Astrocyte (in vitro differentiated cells and primary cell): ENCODE results near the gene SYNE1. TPM values are rescaled to one million over a fixed set of nuclear protein-coding genes. Genes with fewer than 3 reads are reported as not detected.
A peak's percentile ranks its signal among the peaks of the same experiment; 100 is the strongest.

Experiments
- DNase-seq: peaks from one replicate; pipeline ENCODE4 v3.0.0-alpha.2; 2010; ENCODE audit warnings: low read depth
- FAIRE-seq: peaks from 2 replicates; lab custom pipeline; 2011; peaks lifted over from hg19 to GRCh38; lab: Jason Lieb, UNC
- H2AFZ ChIP-seq: 2 replicates; pipeline ENCODE4 v1.6.0; 2012; ENCODE audit warnings: low read depth, low read length, inconsistent platforms
- H3K27ac ChIP-seq: 2 replicates; pipeline ENCODE4 v1.5.1; 2011; ENCODE audit warnings: low read depth, low read length, inconsistent platforms
- H3K27me3 ChIP-seq: 2 replicates; pipeline ENCODE4 v1.6.0; 2011; ENCODE audit warnings: low read length, inconsistent platforms; ENCODE audit not compliant: insufficient read depth
- H3K36me3 ChIP-seq: 2 replicates; pipeline ENCODE4 v1.5.1; 2011; ENCODE audit warnings: low read length, inconsistent platforms; ENCODE audit not compliant: insufficient read depth
- H3K4me1 ChIP-seq: 2 replicates; pipeline ENCODE4 v1.5.1; 2011; ENCODE audit warnings: low read length, inconsistent platforms; ENCODE audit not compliant: insufficient read depth
- H3K4me2 ChIP-seq: 2 replicates; pipeline ENCODE4 v1.6.0; 2012; ENCODE audit warnings: low read length, inconsistent platforms
- H3K4me3 ChIP-seq: 2 replicates; pipeline ENCODE4 v1.5.1; 2011; ENCODE audit warnings: low read depth, mild to moderate bottlenecking, low read length, inconsistent platforms; ENCODE audit not compliant: insufficient read depth
- H3K79me2 ChIP-seq: 2 replicates; pipeline ENCODE4 v1.6.0; 2012; ENCODE audit warnings: mild to moderate bottlenecking, low read length, inconsistent platforms; ENCODE audit not compliant: insufficient read depth
- H3K9ac ChIP-seq: 2 replicates; pipeline ENCODE4 v1.6.0; 2012; ENCODE audit warnings: mild to moderate bottlenecking, low read length, inconsistent platforms
- H3K9me3 ChIP-seq: 2 replicates; pipeline ENCODE4 v1.5.1; 2012; ENCODE audit warnings: low read depth, mild to moderate bottlenecking, low read length, inconsistent platforms; ENCODE audit not compliant: insufficient read depth
- H4K20me1 ChIP-seq: 2 replicates; pipeline ENCODE4 v1.6.0; 2012; ENCODE audit warnings: low read length, inconsistent platforms; ENCODE audit not compliant: insufficient read depth
- H3K27ac Mint-ChIP-seq: one replicate; pipeline ENCODE4 v1.8.0; 2021; ENCODE audit warnings: mild to moderate bottlenecking, mixed read lengths; ENCODE audit not compliant: unreplicated experiment
- H3K27me3 Mint-ChIP-seq: one replicate; pipeline ENCODE4 v1.8.0; 2021; ENCODE audit warnings: low read depth, mixed read lengths; ENCODE audit not compliant: unreplicated experiment
- H3K36me3 Mint-ChIP-seq: one replicate; pipeline ENCODE4 v1.8.0; 2021; ENCODE audit warnings: low read depth, mixed read lengths; ENCODE audit not compliant: unreplicated experiment
- H3K4me1 Mint-ChIP-seq: one replicate; pipeline ENCODE4 v1.8.0; 2021; ENCODE audit warnings: low read depth, mixed read lengths; ENCODE audit not compliant: unreplicated experiment
- H3K4me3 Mint-ChIP-seq: one replicate; pipeline ENCODE4 v1.8.0; 2021; ENCODE audit warnings: mild to moderate bottlenecking, moderate library complexity, mixed read lengths; ENCODE audit not compliant: unreplicated experiment
- H3K9me3 Mint-ChIP-seq: one replicate; pipeline ENCODE4 v1.8.0; 2021; ENCODE audit warnings: mild to moderate bottlenecking, mixed read lengths; ENCODE audit not compliant: unreplicated experiment
- EZH2 ChIP-seq: IDR thresholded peaks from 2 replicates; pipeline ENCODE4 v1.6.1; 2012; ENCODE audit warnings: mild to moderate bottlenecking, low read length, inconsistent platforms; ENCODE audit not compliant: insufficient read depth
- total RNA-seq: library from RNA; stranded (reverse); gene quantifications from 2 replicates; pipeline ENCODE4 v1.2.1, GENCODE V29; 2021
- TF ChIP-seq, protein P1 (sequence below): IDR thresholded peaks from 2 replicates; pipeline ENCODE4 v1.5.1; 2011; ENCODE audit warnings: low read depth, mild to moderate bottlenecking, inconsistent platforms, low read length, moderate library complexity; ENCODE audit not compliant: insufficient read depth

SYNE1 gene
- total RNA-seq, 1 donor from 2014 or later = 66.5 TPM

DNA sequence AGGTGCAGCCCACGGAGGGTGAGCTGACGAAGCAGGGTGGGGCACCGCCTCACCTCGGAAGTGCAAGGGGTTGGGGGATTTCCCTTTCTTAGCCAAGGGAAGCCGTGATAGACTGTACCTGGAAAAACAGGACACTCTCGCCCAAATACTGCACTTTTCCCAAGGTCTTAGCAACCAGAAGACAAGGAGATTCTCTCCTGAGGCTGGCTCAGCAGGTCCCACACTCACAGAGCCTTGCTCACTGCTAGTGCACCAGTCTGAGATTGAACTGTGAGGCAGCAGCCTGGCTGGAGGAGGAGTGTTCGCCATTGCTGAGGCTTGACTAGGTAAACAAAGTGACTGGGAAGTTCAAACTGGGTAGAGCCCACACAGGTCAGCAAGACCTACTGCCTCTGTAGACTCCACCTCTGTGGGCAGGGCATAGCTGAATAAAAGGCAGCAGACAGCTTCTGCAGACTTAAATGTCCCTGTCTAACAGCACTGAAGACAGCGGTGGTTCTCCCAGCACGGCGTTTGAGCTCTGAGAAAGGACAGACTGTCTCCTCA is 28.0 kb downstream of the SYNE1 start:
- no peaks in the 10 kb centered on the region for H3K36me3 ChIP-seq
- Mint-ChIP-seq H3K9me3 (peaks cover 5% of the 10 kb centered on the region), H3K36me3 (peaks cover 2% of the 10 kb centered on the region), H3K27me3 (no peaks in the 10 kb centered on the region), H3K27ac (no peak overlapping the region), H3K4me1 (no peaks in the 10 kb centered on the region), H3K4me3 (no peak overlapping the region)
- FAIRE-seq (no peak), DNase-seq (no peak)
- TF ChIP-seq, protein P1, sequence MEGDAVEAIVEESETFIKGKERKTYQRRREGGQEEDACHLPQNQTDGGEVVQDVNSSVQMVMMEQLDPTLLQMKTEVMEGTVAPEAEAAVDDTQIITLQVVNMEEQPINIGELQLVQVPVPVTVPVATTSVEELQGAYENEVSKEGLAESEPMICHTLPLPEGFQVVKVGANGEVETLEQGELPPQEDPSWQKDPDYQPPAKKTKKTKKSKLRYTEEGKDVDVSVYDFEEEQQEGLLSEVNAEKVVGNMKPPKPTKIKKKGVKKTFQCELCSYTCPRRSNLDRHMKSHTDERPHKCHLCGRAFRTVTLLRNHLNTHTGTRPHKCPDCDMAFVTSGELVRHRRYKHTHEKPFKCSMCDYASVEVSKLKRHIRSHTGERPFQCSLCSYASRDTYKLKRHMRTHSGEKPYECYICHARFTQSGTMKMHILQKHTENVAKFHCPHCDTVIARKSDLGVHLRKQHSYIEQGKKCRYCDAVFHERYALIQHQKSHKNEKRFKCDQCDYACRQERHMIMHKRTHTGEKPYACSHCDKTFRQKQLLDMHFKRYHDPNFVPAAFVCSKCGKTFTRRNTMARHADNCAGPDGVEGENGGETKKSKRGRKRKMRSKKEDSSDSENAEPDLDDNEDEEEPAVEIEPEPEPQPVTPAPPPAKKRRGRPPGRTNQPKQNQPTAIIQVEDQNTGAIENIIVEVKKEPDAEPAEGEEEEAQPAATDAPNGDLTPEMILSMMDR = no peak
- TF ChIP-seq EZH2 = no peak
- no peaks in the 10 kb centered on the region for H4K20me1 ChIP-seq
- H3K4me1 ChIP-seq = no peaks in the 10 kb centered on the region
- H3K9ac ChIP-seq = no peak overlapping the region
- no peak overlapping the region for H3K4me3 ChIP-seq
- H3K4me2 ChIP-seq = no peak overlapping the region
- no peak overlapping the region for H2AFZ ChIP-seq
- H3K27ac ChIP-seq = no peak overlapping the region
- H3K9me3 ChIP-seq = no peaks in the 10 kb centered on the region
- H3K79me2 ChIP-seq = no peaks in the 10 kb centered on the region
- H3K27me3 ChIP-seq = no peaks in the 10 kb centered on the region

DNA sequence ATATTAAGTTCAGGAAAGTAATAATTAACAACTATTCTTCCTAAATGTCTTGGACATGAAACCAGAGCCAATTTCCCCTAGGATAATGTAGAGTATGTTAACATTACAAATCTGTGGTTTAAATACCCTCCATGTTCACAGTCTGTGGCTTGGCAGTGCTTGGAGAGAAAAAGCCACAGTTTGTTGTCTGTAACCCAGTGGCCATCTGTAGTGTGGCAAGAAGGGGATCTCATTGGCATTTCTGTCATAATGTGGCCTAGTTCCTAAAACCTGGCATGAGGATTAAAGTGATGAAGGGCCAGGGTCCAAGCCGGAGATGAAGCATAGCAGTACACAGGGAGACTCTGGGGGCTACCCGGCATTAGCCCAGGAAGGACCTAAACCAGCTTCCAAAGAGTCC is 31.2 kb downstream of the SYNE1 start:
- DNase-seq = peak; percentile 14
- H3K27ac Mint-ChIP-seq = no peak overlapping the region
- no peaks in the 10 kb centered on the region for H4K20me1 ChIP-seq
- H3K79me2 ChIP-seq = no peaks in the 10 kb centered on the region
- H3K4me1 Mint-ChIP-seq = no peaks in the 10 kb centered on the region
- no peak overlapping the region for H3K4me2 ChIP-seq
- H3K27me3 ChIP-seq = no peaks in the 10 kb centered on the region
- no peaks in the 10 kb centered on the region for H3K36me3 ChIP-seq
- H3K27ac ChIP-seq = no peak overlapping the region
- no peak overlapping the region for H2AFZ ChIP-seq
- no peak for FAIRE-seq
- H3K27me3 Mint-ChIP-seq = no peaks in the 10 kb centered on the region
- H3K4me3 ChIP-seq = no peak overlapping the region
- H3K4me3 Mint-ChIP-seq = no peak overlapping the region
- peaks cover 3% of the 10 kb centered on the region for H3K9me3 Mint-ChIP-seq
- TF ChIP-seq, protein P1 = no peak
- TF ChIP-seq EZH2 = no peak
- H3K9me3 ChIP-seq = no peaks in the 10 kb centered on the region
- H3K4me1 ChIP-seq = no peaks in the 10 kb centered on the region
- no peak overlapping the region for H3K9ac ChIP-seq
- H3K36me3 Mint-ChIP-seq = peaks cover 4% of the 10 kb centered on the region

DNA sequence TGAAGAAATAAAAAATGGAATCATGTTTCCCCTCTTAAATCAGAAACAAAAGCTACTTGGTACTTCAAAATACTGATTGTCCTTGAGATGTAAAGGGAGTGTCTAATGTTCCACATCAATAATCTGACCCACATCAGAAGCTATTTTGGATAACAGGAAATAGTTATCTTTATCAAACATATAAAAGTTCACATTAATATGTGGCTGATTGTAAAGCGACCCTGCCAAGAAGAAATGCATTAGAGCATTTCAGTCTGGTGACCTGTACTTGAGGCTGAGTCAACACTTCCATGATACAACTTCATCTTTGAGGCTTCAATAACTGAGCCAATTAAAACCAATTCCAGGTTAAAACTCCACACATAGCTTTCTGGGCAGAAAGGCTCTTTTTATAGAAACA is 31.8 kb downstream of the SYNE1 start:
- no peaks in the 10 kb centered on the region for H3K9me3 ChIP-seq
- peaks cover 3% of the 10 kb centered on the region for H3K36me3 Mint-ChIP-seq
- no peaks in the 10 kb centered on the region for H3K4me1 ChIP-seq
- no peak overlapping the region for H3K4me2 ChIP-seq
- no peaks in the 10 kb centered on the region for H3K36me3 ChIP-seq
- no peak overlapping the region for H3K4me3 ChIP-seq
- H4K20me1 ChIP-seq = no peaks in the 10 kb centered on the region
- TF ChIP-seq, protein P1 = no peak
- no peak for TF ChIP-seq EZH2
- H3K27me3 ChIP-seq = no peaks in the 10 kb centered on the region
- no peaks in the 10 kb centered on the region for H3K4me1 Mint-ChIP-seq
- peaks cover 3% of the 10 kb centered on the region for H3K9me3 Mint-ChIP-seq
- H2AFZ ChIP-seq = no peak overlapping the region
- H3K27ac Mint-ChIP-seq = no peak overlapping the region
- DNase-seq (peak; percentile 33), FAIRE-seq (no peak)
- no peak overlapping the region for H3K4me3 Mint-ChIP-seq
- no peaks in the 10 kb centered on the region for H3K27me3 Mint-ChIP-seq
- no peak overlapping the region for H3K27ac ChIP-seq
- H3K79me2 ChIP-seq = no peaks in the 10 kb centered on the region
- no peak overlapping the region for H3K9ac ChIP-seq
